Activated gamma-delta T cell (primary cell): ENCODE results near the gene DUSP6.

Experiments used
- DNase-seq: peaks from one replicate; lab custom pipeline; 2025; lab: John Stamatoyannopoulos, UW

DUSP6 gene

DNA sequence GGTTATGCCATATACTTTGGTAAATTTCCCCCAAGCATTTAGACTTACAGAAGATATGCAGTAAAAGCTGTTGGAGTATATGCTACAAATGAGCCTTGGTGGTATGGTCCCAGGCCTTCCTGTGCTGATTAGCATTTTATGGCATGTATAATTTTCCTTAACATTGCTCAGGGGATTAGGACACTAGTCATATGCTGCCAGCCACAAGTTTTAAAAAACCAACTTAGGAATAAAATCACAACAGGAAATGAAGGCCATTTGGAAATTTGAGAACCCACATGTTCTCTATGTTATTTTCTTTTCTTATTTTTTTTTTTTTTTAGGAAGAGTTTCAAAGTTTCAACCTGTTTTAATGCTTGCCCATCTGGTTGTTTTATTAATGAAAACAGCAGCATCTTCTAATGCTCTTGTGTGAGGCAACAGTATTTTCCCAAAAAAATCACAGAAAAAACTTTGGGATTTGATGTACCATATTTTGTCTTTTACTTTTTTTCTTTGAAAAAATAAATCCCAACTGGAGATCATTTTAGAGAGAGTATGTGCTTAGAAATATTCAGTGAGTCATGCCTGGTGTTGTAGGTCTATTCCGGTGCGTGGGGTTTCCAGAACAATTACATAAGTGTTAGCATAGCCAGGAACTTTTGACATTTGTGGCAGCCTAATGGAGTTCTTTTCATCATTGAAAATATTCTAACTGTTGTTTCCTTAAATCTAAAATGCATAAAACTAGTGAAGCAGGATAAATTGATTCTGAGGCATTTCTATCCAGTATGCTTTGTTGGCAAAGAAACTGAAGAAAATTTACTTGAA is 21.7 kb upstream of the DUSP6 start:
- no peak for DNase-seq

- DNase-seq: no peak
Measured at GRCh38 chr12:89372584-89373370, 20.5 kb upstream of the DUSP6 start.

- no peak for DNase-seq
Measured at GRCh38 chr12:89370850-89371249, 18.5 kb upstream of the DUSP6 start.

DNA sequence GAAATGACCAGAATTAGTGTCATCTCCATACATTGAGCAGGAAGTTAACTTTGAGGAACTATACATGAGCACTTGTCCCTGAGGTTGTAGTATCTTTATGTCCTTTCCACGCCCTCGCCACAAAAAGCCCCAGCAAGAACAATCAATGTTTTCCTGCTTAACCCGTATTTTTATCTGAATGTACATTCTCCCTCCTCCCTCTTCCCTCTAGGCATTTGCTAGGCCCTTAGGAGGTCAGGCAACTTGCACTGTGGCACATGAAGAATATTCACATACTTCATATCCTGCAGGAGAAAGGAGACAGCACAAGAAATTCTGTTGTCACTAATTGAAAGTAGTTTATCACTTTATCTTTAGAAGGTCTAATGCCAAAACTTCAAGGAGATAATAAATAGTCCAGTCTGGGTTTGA is 18.1 kb upstream of the DUSP6 start:
- no peak for DNase-seq

GRCh38 chr12:89369166-89369565 is 16.9 kb upstream of the DUSP6 start:
- DNase-seq: no peak

GRCh38 chr12:89368391-89368790 is 16.1 kb upstream of the DUSP6 start:
- DNase-seq: no peak

- DNase-seq: no peak
Measured at GRCh38 chr12:89366676-89367364, 14.5 kb upstream of the DUSP6 start.

DNA sequence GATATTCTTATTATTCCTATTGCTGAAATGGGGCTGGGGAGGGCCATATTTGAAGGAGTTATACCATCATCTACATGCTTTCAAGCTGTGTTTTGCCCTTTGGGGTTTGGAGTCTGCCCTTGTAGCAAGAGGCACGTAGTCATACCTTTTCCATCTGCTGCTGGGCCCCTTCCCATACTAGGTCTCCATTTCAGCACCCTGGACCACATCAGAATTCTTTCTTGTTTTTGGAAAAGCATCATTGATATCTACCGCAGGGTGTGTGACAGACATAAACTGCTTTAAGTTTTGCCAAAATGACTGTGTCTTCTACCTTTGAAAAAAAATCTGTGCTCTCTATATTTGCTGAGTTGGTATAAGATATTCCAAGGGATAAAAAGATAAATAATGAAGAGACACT is 12.3 kb upstream of the DUSP6 start:
- DNase-seq: no peak

- no peak for DNase-seq
Measured at GRCh38 chr12:89364058-89364457, 11.8 kb upstream of the DUSP6 start.

DNA sequence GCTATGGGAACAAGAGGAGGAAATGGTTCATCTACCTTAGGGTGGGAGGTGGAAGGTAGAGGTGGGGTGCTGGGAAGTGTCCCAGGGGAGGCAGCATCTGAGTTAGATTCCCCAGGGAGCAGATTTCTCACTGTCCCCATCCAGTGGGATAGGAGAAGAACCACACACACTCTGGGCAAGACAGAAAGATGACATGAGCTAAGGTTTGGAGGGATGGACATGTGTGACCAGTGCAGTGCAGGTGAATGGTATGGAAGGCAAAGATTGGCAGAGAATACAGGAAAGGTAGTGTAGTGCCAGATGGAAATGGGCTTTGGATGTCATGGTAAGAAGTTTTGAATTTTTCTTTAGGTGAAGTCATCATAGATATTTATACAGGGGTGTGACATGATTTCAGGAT is 11.3 kb upstream of the DUSP6 start:
- no peak for DNase-seq

DNA sequence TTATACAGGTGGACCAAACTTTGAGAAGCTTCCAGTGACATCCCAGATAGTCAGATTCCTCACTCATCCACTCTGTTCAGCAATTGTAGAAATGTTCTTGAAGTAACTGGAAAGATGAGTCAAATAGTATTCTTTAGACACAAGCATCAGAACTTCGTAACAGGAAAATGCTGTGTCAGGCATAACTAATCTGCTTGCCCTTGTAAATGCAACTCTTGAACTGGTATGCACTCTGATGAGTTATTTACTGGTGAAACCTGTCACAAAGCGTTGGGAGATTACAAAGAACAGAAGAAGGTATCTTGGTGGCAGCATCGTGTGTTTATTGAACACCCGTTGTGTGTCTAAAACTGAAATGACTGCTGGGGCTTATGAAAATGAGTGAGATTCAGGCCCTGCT is 10.8 kb upstream of the DUSP6 start:
- DNase-seq: no peak

- DNase-seq: no peak
Measured at GRCh38 chr12:89359615-89360014, 7.3 kb upstream of the DUSP6 start.

DNA sequence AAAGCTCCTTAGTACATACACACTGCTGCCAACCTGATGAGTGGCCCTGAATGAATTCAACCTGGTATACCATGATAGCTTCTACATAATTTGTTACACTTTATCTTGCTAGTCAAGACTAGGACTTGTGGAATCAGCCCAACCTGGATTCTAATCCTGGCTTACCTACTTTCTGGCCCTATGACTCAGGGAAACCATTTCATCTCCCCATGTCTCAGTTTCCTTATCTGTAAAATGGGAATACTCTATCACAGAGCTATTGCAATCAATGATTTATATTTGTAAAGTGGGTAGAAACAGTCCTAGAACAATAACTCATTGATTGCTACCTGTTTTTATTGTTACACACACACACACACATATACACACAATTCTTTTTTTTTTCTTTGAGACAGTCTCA is 6.5 kb upstream of the DUSP6 start:
- DNase-seq: no peak

DNA sequence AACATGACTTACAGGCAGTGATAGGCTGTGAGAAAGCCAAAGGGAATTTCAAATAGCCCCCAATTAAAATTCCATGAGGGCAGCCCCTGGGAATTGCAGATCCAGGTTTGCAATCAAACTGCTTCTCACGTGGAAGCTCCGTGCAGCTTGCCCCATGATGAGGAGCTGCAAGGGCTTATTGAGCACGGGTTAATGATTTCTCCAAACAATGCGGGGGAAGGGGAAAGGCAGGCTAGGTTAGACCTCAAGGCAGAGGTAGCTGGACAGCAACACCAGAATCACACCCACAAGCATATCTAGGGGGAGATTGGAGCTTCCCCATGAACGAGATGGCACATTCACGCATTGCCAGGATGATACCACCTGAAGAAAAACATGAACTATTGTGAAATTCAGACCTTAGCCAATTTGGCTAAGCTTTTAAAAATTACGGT is 5.0 kb upstream of the DUSP6 start:
- DNase-seq: no peak

GRCh38 chr12:89356069-89356665 is 3.9 kb upstream of the DUSP6 start:
- DNase-seq: no peak

DNA sequence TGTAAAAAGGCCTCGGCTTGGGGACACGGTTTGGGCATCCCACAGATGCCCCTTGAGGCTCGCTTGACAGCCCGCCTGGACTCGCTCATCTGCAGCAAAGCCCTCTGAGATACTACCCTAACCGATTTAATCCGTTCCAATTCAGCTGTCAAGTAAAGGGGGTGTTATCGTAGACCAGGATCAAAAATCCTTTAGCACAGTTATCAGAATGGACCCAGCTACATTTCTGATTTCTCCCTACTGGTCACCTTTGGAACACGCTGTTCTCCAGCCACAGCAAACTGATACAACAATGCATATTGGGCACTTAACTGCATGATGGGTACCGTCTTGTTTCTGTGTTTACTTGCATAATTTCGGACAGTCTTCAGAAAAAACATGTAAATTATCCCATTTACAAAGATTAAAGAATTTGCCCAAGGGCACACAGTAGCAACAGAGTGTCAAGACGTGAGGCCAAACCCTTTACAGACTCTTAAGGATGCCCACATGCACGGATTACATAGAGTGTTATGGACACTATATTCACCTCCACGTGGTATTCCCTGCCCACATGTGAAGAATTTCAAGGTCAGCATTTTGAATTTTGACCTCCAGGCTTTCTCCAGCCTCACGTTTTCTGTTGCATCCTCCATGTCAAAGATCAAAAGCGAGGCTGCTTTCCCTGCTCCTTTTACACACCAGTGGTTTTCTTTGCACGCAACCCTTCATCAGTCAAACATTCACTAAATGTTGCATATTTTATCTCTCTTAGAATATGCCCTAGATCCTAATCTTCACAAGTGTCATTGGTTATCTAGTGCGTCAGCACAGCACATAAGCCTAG is 3.2 kb upstream of the DUSP6 start:
- no peak for DNase-seq

DNA sequence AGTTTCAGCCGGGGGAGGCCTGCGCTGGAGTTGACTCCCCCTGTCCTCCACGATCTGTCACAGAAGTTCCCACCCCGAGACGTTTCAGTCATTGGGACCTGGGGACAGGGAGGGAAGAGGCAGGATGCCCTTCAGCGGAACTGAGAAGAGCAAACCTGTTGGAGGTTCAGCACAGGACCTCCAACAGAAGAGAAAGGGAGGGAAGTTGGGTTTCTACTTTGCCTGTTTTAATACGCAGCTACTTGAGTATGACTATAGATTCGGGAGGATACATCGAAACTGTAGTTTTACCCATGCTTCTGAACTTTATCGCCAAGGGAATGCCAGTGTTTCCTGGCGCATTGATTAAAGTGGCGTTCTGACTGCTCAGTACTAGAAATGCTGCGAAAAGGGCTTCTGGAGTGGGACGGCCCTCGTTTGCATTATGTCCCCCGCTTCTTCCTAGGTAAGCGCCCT is 2.3 kb upstream of the DUSP6 start:
- no peak for DNase-seq

- DNase-seq: peak; percentile 66
Measured at GRCh38 chr12:89353823-89354611, 1.7 kb upstream of the DUSP6 start.

- DNase-seq: peak; percentile 48
Measured at GRCh38 chr12:89353188-89353822, 1.0 kb upstream of the DUSP6 start.

GRCh38 chr12:89352242-89352491 is 134 bp downstream of the DUSP6 start:
- no peak for DNase-seq
